T47D (cell line): Measurements from ENCODE around the gene TNNC2.

Source experiments
- DNase-seq, 2 experiments: peaks; one replicate each; pipeline versions ENCODE4 v3.0.0 to v3.0.0-alpha.2; 2011 to 2012; ENCODE audit warnings: low read depth in 1 of 2, low spot score in 1 of 2
- JUND ChIP-seq: IDR thresholded peaks from 2 replicates; pipeline ENCODE4 v1.6.1; 2012; ENCODE audit warnings: low read depth
- in situ Hi-C: cut with HindIII; loops from 2 replicates; pipeline ENCODE4 v1.10.0; 2016; ENCODE audit warnings: low sequenced_read_pairs, low pct_unique_long_range_greater_than_20kb

Gene TNNC2

DNA sequence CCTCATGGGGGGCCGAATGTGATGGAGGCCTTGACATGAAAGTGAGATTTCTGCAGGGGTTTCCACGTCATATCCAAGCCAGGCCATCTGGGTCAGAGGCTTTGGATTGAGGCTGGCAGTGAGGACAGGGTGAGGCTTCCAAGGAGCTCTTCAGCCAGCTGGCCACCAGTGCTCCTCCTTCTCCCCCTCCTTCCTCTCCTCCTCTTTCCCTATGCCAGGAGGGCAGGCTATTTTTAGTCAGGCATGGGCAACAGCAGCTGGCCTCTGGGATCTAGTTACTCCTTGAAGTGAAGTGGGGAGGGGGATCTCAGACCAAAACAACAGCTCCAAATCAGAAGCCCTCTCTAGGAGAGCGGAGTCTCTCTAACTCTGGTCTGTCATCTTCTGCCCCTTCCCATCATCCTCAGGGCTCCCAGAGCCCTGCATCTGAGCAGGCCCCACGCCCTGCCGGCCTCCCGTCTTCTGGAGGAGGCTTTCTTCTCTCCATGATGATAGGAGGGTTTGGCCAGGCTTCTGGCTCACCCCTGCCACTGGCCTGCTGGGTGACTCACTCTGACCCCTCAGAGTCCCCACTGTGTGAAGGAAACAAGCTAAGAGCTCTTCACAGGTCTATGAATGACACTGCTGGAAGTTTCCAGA, 612 bp downstream of the TNNC2 start:
- TF ChIP-seq JUND: no peak
- in situ Hi-C loops: no loop called here
- no peak for DNase-seq

DNA sequence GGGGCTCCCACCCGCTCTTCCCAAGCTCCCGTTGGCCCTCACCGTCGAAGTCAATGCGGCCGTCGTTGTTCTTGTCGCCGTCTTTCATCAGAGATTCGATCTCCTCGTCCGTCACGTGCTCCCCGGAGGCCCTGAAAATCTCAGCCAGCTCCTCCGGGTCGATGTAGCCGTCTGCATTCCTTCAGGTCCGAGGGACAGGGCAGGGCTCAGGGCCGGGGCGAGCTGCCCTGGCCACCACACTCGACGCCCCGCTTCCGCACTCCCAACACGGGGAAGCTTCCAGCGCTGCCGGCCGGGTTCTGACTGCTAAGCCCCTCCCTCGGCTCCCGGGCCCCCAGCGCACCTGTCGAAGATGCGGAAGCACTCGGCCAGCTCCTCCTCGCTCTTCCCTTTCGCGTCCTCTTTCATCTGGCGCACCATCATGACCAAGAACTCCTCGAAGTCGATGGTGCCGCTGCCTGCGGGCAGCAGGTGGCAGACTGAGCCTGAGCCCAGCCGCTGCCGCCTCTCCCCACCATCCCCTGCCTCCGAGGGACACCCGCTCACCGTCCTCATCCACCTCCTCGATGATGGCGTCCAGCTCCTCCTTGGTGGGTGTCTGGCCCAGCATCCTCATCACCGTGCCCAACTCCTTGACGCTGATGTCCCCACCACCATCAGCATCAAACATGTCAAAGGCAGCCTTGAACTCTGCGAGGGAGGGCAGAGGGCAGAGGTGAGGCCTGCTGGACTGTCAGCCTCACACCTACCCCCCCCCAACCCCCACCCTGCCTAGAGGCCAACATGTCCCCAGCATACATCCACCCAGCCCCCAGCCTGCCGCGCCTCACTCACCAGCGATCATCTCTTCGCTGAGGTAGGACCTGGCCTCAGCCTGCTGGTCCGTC, 2.9 kb downstream of the TNNC2 start:
- TF ChIP-seq JUND: no peak
- in situ Hi-C loops: no loop called here
- peak in 1 of 2 experiments; percentile 72 for DNase-seq

DNA sequence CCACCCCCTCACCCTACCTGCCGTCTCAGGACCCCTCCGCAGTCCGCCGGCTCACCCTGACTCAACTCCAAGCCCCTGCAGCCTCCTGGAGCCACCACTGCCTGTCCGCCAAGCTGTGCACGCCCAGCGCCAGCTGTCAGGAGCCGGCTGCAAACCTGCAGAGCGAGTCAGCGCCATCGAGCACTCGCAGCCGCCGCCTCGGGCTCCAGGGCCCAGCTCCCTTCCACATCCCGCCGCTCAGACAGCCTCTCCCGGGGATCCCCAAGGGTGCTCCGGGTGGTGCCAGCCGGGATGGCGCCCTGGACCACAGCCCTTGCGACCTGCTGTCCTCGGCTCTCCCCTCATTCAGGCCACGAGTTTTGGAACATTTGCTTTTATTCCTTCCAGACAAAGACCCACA, 4.3 kb downstream of the TNNC2 start:
- in situ Hi-C loops: no loop called here
- DNase-seq: peak; percentile 56 to 78
- no peak for TF ChIP-seq JUND

DNA sequence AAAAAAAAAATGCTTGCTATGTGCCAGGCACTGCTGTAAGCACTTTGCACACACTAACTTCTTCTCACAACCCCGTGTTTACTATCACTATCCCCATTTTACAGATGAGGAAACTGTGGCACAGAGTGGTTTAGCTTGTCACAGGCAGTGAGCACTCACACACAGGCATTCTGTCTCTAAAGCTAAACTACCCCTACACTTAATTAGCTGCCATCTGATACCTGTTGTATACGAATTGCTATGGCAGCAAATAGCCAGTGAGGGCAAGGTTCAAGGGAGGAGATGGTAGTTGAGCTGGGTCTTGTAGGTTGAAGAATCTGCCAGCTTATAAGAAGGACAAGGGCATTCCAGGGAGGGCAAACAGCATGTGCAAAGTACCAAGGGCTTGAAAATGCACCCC, 5.2 kb downstream of the TNNC2 start:
- in situ Hi-C loops: no loop called here
- DNase-seq: no peak
- TF ChIP-seq JUND: no peak

DNA sequence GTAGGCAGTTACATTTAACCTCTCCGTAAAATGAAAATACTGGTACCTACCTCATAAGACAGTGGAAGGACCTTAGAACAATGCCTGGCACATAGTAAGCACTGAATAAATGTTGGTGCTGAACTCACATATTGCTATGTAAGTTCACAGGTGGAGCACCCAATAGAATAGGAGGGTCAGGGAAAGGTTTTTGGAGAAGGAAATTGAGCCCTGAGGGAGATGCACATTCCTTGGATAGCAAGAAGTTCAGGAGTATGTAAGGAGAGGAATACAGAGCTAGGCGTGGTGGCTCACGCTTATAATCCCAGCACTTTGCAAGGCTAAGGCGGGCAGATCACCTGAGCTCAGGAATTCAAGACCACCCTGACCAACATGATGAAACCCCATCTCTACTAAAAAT, 7.6 kb downstream of the TNNC2 start:
- TF ChIP-seq JUND: no peak
- in situ Hi-C loops: no loop called here
- peak in 1 of 2 experiments; percentile 85 for DNase-seq

DNA sequence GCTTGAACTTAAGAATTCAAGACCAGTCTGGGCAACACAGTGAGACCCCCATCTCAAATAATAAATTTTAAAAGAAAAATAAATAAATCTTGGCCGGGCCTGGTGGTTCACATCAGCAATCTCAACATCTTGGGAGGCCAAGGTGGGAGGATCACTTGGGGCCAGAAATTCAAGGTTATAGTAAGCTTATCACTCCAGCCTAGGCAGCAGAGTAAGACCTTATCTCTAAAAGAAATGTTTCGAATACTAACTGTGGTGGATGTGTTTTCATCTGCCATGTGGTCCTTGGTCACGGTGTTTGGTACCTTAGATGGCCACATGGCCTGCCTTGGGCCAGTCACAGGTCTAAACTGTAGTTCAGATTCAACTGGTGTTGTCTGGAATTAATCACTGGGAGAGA, 8.9 kb downstream of the TNNC2 start:
- no peak for TF ChIP-seq JUND
- no peak for DNase-seq
- in situ Hi-C loops: no loop called here

DNA sequence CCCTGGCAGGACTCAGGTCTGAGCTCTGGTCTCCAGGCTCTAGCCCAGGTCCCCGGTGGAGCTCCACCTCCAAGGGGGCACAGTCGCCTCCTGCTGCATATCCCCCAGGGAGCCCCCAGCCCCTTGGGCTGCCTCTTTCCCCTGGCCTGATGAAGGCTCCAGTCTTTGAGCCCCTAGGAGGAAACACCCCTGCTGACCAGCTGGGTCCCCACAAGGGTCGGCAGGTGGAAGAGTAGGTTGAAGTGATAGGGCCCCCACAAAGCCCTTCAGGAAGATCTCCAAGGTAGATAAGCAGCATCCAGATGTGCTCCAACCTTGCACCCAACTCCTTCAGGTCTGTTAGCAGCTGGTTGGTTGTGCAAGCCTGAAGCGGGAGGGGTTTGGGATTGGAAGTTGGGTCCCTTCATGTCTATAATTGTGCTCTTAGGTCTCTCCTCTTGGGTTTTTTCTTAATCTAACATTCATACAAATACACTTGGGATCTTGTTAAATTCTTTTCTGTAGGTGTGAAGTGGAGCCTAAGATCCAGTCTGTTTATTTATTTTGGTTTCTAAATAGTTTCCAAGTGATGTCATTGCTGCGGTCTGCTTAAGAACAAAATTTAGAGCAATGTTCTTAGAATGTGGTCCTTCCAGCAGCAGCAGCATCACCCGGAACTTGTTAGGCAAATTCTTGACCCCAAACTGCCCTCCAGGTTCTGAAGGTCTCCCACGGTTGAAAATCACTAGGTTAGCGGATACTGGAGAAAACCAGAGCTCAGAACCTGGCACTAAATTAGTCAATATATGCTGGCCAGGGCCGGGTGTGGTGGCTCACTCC, 9.5 kb downstream of the TNNC2 start:
- in situ Hi-C loops: no loop called here
- TF ChIP-seq JUND: no peak; the same call in 1 of the 2 replicates
- DNase-seq: peak in 1 of 2 experiments; percentile 76

DNA sequence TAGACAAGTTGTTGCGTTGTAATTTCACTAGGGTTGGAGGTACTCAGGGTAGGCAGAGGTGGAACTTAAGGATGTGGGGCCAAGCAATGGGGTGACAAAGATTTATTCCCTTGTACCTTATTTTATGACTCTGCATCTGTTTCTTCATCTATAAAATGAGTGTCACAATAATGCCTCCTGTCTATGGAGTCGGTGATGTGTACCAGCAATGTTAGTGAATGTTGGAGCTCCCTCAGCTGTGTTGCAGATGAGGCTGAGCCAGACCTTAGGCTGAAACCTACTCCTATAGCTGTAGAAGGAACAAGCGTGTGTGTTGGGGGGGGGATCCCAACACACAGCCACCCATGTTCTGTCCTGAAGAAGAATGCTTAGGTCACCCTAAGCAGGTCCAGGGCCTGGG, 10.2 kb downstream of the TNNC2 start:
- DNase-seq: no peak
- in situ Hi-C loops: no loop called here
- no peak for TF ChIP-seq JUND

DNA sequence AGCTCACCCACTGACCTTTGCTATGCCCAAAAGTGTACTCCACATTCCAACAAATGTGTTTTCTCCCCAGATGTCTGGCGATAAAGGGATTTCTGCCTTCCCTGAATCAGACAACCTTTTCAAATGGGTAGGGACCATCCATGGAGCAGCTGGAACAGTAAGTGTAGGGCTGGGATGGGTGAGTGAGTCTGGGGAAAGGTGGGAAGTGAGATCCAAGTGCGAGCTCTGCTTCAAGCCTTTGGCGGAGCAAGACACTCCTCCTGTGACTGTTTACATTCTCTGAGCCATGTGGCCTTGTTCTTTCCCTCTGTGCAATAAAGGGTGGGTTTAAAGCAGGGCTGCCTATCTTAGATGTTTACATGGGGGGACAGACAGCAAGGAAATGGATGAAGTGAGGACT, 12.8 kb downstream of the TNNC2 start:
- TF ChIP-seq JUND: no peak
- in situ Hi-C loops: no loop called here
- no peak for DNase-seq

DNA sequence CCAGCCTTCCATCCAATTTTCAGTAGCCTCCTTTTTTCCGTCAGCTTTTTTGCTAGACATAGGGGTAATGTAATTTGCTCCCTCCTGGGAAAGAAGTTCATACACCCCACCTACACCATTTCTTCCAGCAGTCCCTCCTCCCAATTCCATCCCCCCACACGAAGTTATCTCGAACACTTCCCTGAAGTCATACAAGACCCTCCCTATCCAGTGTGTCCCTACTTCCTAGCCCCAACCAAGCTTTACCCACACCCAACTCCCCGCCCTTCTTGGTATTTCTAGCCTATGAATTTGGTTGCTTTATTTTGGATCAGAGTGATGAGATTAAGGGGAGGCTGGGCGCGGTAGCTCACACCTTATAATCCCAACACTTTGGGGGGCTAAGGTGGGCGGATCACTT, 13.6 kb downstream of the TNNC2 start:
- in situ Hi-C loops: no loop called here
- DNase-seq: no peak
- TF ChIP-seq JUND: no peak

DNA sequence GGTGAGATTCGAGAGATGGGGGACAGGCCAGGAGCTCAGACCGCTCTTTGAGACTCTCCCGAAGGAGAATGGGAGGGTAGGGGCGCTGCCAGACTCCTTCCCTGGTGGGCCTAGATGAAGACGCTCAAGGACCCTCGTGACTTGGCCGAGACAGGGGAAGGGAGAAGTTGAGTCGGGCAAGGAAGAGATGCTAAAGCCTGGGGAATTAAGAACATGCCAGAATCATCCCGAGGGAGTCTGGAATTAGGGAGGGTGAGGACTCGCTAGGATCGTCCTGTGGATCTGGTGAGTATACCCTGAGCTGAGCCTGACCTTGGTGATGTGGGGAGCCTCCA, 14.1 kb downstream of the TNNC2 start:
- no peak for DNase-seq
- no peak for TF ChIP-seq JUND
- in situ Hi-C loops: no loop called here

DNA sequence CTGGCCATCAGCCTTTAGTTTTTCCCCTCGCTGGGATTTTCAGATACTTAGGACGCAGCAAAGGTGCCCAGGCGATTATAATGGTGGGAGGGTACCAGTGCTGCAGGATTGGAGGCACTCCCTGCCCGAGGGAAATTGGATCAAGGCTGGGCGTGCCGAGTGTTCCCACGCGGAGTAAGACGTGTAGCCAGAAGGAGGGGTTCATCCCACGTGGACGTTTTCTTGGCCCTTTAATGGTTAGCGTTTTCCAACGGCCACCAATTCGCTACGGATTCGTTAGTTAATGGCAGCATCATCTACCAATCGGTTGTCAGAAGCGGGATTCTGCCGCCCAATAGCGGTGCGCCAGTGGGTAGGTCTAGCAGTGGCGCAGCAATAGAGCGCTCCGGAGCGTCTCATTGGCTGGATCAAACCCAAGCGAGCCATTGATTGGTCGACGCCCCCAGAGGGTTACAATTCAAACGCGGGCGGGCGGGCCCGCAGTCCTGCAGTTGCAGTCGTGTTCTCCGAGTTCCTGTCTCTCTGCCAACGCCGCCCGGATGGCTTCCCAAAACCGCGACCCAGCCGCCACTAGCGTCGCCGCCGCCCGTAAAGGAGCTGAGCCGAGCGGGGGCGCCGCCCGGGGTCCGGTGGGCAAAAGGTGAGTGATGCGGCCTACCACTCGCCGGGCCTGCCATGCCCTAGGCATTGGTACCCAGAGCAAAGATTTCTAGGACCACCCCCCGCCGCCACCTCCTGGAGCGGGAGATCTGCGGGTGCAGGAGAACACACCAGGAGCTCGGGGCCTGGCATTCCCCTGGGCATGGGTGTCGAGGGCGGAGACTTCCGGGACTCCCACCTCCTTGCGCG, 14.7 kb downstream of the TNNC2 start, which contains the start of gene UBE2C:
TSS of gene UBE2C (plus strand) at position 488 of the 849 bp plus-strand sequence. CDS start at position 540, 52 bp downstream.
- no peak for TF ChIP-seq JUND
- in situ Hi-C loops: no loop called here
- peak; percentile 100 for DNase-seq
